Tibial artery (tissue), 4 donors: ENCODE measurements around the gene CCL24.
"Not testable (repeated sequence)": the region's sequence is repeated elsewhere in the genome, so short reads cannot be mapped to it uniquely, and the experiment has no call there.

Experiments used
- DNase-seq, 2 donors: peaks; one replicate each; pipeline ENCODE4 v3.0.0-alpha.2; 2019
- H3K27ac ChIP-seq, 2 donors: fragments of 200-600 bp; sonication (generic) in 1 of 2; 1 replicate in 1 of 2; 2 replicates in 1 of 2; pipeline ENCODE4 v1.5.1; 2018 to 2019; ENCODE audit warnings: mild to moderate bottlenecking in 1 of 2
- H3K27me3 ChIP-seq, 2 donors: fragments of 200-600 bp; sonication (generic) in 1 of 2; one replicate each; pipeline versions ENCODE4 v1.5.1 to v1.6.0; 2016 to 2019
- H3K36me3 ChIP-seq, 3 donors: fragments of 200-600 bp; sonication (generic) in 2 of 3; one replicate each; pipeline ENCODE4 v1.5.1; 2016 to 2019; ENCODE audit warnings: mild to moderate bottlenecking in 2 of 3
- H3K4me1 ChIP-seq, 4 donors: fragments of 200-600 bp; sonication (generic) in 2 of 4; 1 replicate in 3 of 4; 2 replicates in 1 of 4; pipeline ENCODE4 v1.5.1; 2016 to 2019
- H3K4me3 ChIP-seq, 2 donors: fragments of 200-600 bp; sonication (generic) in 1 of 2; 1 replicate in 1 of 2; 2 replicates in 1 of 2; pipeline ENCODE4 v1.5.1; 2018 to 2019; ENCODE audit warnings: mild to moderate bottlenecking in 2 of 2
- H3K9me3 ChIP-seq, 3 donors: fragments of 200-600 bp; sonication (generic) in 1 of 3; one replicate each; pipeline ENCODE4 v1.5.1; 2016 to 2019
- CTCF ChIP-seq, 2 experiments: fragments of 200-600 bp in 1 of 2; fragments of 450-650 bp in 1 of 2; IDR thresholded peaks; one replicate each; pipeline ENCODE4 v1.5.1; 2017 to 2019; ENCODE audit warnings: antibody characterized with exemption in 2 of 2, mild to moderate bottlenecking in 1 of 2, moderate library complexity in 1 of 2
- intact Hi-C: fragments of 100-400 bp; cut with DNase I; formaldehyde crosslinking; loops from one replicate; pipeline ENCODE4 v1.15.0; 2023; ENCODE audit warnings: low total_unique reads

Gene CCL24

GRCh38 chr7:75813781-75814236 is at the start of gene CCL24:
TSS of gene CCL24 (minus strand) at chr7:75813806. CDS start at chr7:75813715, 91 bp downstream.
- DNase-seq, result no peak
- Histone ChIP-seq H3K9me3 (no peaks in the 10 kb centered on the region), H3K27me3 (peaks cover 0 to 13% of the 10 kb centered on the region in 2 donors), H3K4me3 (no peak within 1 kb of the TSS), H3K4me1 (no peaks in the 10 kb centered on the region), H3K36me3 (no peaks in the 10 kb centered on the region), H3K27ac (no peak within 1 kb of the TSS)
- no peak for TF ChIP-seq CTCF (IDR thresholded peaks at IDR 0.05)
- intact Hi-C loops, result no loop called here

GRCh38 chr7:75861636-75862035 is 48.0 kb upstream of the CCL24 start:
- TF ChIP-seq CTCF (IDR thresholded peaks at IDR 0.05), result no peak
- no peaks in the 10 kb centered on the region for H3K9me3 ChIP-seq
- H3K27ac ChIP-seq, result peak overlapping the region in 1 of 2 donors; percentile 44
- intact Hi-C loops, result no loop called here
- peaks cover 0 to 5% (median 3%) of the 10 kb centered on the region in 4 donors for H3K4me1 ChIP-seq
- H3K4me3 ChIP-seq, result no peak overlapping the region
- no peaks in the 10 kb centered on the region for H3K36me3 ChIP-seq
- no peak for DNase-seq
- H3K27me3 ChIP-seq, result peaks cover 0 to 5% of the 10 kb centered on the region in 2 donors

DNA sequence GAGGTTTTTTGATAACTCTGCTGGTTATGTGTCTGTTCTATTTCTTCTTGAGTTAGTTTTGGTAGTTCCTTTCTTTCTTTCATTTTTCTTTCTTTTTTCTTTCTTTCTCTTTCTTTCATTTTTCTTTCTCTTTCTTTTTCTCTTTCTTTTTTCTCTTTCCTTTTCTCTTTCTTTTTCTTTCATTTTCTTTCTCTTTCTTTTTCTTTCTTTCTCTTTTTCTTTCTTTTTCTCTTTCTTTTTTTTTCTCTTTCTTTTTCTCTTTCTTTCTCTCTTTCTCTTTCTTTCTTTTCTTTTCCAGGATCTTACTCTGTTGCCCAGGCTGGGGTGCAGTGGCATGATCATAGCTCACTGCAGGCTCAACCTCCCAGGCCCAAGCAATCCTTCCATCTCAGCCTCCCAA is 44.8 kb upstream of the CCL24 start:
- Histone ChIP-seq H3K4me3 (no peak overlapping the region), H3K9me3 (no peaks in the 10 kb centered on the region), H3K27me3 (no peaks in the 10 kb centered on the region), H3K27ac (no peak overlapping the region), H3K36me3 (no peaks in the 10 kb centered on the region), H3K4me1 (no peaks in the 10 kb centered on the region)
- DNase-seq, result no peak
- no peak for TF ChIP-seq CTCF (IDR thresholded peaks at IDR 0.05)
- intact Hi-C loops, result no loop called here

DNA sequence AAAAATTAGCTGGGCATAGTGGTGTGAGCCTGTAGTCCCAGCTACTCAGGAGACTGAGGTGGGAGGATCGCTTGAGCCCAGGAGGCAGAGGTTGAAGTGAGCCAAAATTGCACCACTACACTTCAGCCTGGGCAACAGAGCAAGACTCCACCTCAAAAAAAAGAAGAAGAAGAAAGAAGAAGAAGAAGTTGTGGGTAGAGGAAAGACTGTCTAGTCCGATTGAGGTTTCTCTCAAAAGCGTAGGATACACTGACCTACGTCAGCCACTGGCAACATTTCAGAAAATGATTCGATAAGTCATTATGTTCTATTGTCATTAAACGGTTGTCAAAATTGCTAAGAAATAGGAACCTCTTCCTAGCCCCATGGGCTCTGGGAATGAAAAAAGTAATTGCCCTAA is 42.9 kb upstream of the CCL24 start:
- H3K36me3 ChIP-seq, result no peaks in the 10 kb centered on the region
- H3K27ac ChIP-seq, result no peak overlapping the region
- no peaks in the 10 kb centered on the region for H3K27me3 ChIP-seq
- no peak for DNase-seq
- H3K4me3 ChIP-seq, result no peak overlapping the region
- intact Hi-C loops, result no loop called here
- no peak for TF ChIP-seq CTCF (IDR thresholded peaks at IDR 0.05)
- H3K4me1 ChIP-seq, result no peaks in the 10 kb centered on the region
- H3K9me3 ChIP-seq, result no peaks in the 10 kb centered on the region

- DNase-seq, H3K4me1 ChIP-seq, H3K9me3 ChIP-seq, intact Hi-C loops, H3K4me3 ChIP-seq, H3K27ac ChIP-seq, H3K27me3 ChIP-seq, H3K36me3 ChIP-seq: not testable (repeated sequence)
Measured at GRCh38 chr7:75854813-75855345, 41.3 kb upstream of the CCL24 start.

- no peak for DNase-seq
- H3K9me3 ChIP-seq, result no peaks in the 10 kb centered on the region
- H3K27me3 ChIP-seq, result no peaks in the 10 kb centered on the region
- intact Hi-C loops, result no loop called here
- no peak overlapping the region for H3K4me3 ChIP-seq
- H3K36me3 ChIP-seq, result no peaks in the 10 kb centered on the region
- TF ChIP-seq CTCF (IDR thresholded peaks at IDR 0.05), result no peak
- no peak overlapping the region for H3K27ac ChIP-seq
- no peaks in the 10 kb centered on the region for H3K4me1 ChIP-seq
Measured at GRCh38 chr7:75854233-75854632, 40.6 kb upstream of the CCL24 start.
